Stomach (tissue), 9 donors: ENCODE data around the gene CCND2. TPM values are rescaled to one million over a fixed set of nuclear protein-coding genes. Genes with fewer than 3 reads are reported as not detected.
A peak's percentile ranks its signal among the peaks of the same experiment; 100 is the strongest.

ENCODE experiments used
- DNase-seq, 2 donors: peaks; one replicate each; pipeline versions ENCODE4 v3.0.0 to v3.0.0-alpha.2; 2013 to 2019
- H3K27ac ChIP-seq, 5 donors: fragments of 200-600 bp in 4 of 5; sonication (generic) in 4 of 5; one replicate each; pipeline ENCODE4 v1.5.1; 2013 to 2019; ENCODE audit warnings: mild to moderate bottlenecking in 1 of 5, moderate library complexity in 1 of 5
- H3K27me3 ChIP-seq, 3 donors: fragments of 200-600 bp; sonication (generic); one replicate each; pipeline ENCODE4 v1.5.1; 2017 to 2019; ENCODE audit warnings: mixed run types in 1 of 3
- H3K36me3 ChIP-seq, 4 donors: fragments of 200-600 bp; sonication (generic); 1 replicate in 3 of 4; 2 replicates in 1 of 4; pipeline ENCODE4 v1.5.1; 2016 to 2019
- H3K4me1 ChIP-seq, 4 donors: fragments of 200-600 bp; sonication (generic); one replicate each; pipeline ENCODE4 v1.5.1; 2016 to 2019
- H3K4me3 ChIP-seq, 4 donors: fragments of 200-600 bp; sonication (generic) in 3 of 4; one replicate each; pipeline ENCODE4 v1.5.1; 2016 to 2019; ENCODE audit warnings: mild to moderate bottlenecking in 1 of 4
- H3K9me3 ChIP-seq, 4 donors: fragments of 200-600 bp; sonication (generic); one replicate each; pipeline ENCODE4 v1.5.1; 2016 to 2019
- CTCF ChIP-seq, 7 experiments: fragments of 450-650 bp in 4 of 7; fragments of 200-600 bp in 3 of 7; sonication (generic) in 3 of 7; IDR thresholded peaks; one replicate each; pipeline ENCODE4 v1.5.1; 2016 to 2019; ENCODE audit warnings: antibody characterized with exemption in 7 of 7, control low read depth in 2 of 7, mild to moderate bottlenecking in 1 of 7
- EP300 ChIP-seq: sonication (generic); formaldehyde crosslinking; IDR thresholded peaks from one replicate; pipeline ENCODE4 v1.6.1; 2017; ENCODE audit warnings: antibody characterized with exemption
- POLR2A ChIP-seq, 4 donors: fragments of 450-650 bp; IDR thresholded peaks; one replicate each; pipeline ENCODE4 v1.6.1; 2016; ENCODE audit warnings: antibody characterized with exemption in 4 of 4, control low read depth in 2 of 4, mild to moderate bottlenecking in 1 of 4, moderate library complexity in 1 of 4
- POLR2AphosphoS5 ChIP-seq, 3 donors: sonication (generic); formaldehyde crosslinking; IDR thresholded peaks; one replicate each; pipeline ENCODE4 v1.6.1; 2016; ENCODE audit warnings: antibody characterized with exemption in 3 of 3
- WGBS, 5 donors: extraction: QIAGEN DNeasy Blood & Tissue Kit in 3 of 5; methylation state at CpG; one replicate each; pipeline versions ENCODE4 v1.1.5 to v1.1.7; 2013 to 2018; 5-methylcytosine and 5-hydroxymethylcytosine counted together
- intact Hi-C: fragments of 100-400 bp; cut with DNase I; formaldehyde crosslinking; loops from one replicate; pipeline ENCODE4 v1.15.1; 2023; ENCODE audit warnings: low total_unique reads
- polyA plus RNA-seq, 3 donors: library from polyadenylated mRNA; stranded (reverse); fragments of 200-250 nt; gene quantifications; one replicate each; pipeline ENCODE4 v1.2.3, GENCODE V29; 2013
- total RNA-seq, 5 donors: library from RNA; depleted of rRNA; stranded (reverse); fragments of >200 nt; gene quantifications; one replicate each; pipeline versions ENCODE4 v1.1.0 to v1.2.3, GENCODE V29; 2014 to 2016
- donor health status: healthy with polysubstance abuse.
- donor health status: Bipolar disorder and iron deficiency.
- donor health status: healthy.

CCND2 gene
- total and polyA plus RNA-seq, 8 donors, result 5.5 to 89.0 (median 28.1) TPM

- H3K9me3 ChIP-seq, result no peaks in the 10 kb centered on the region
- no peak for DNase-seq
- TF ChIP-seq POLR2A (IDR thresholded peaks at IDR 0.05) (no peak), CTCF (IDR thresholded peaks at IDR 0.05) (no peak), POLR2AphosphoS5 (IDR thresholded peaks at IDR 0.05) (no peak), EP300 (no peak)
- intact Hi-C loops, result no loop called here
- peaks cover 0 to 66% (median 50%) of the 10 kb centered on the region in 4 donors for H3K36me3 ChIP-seq
- H3K4me3 ChIP-seq, result no peak overlapping the region
- 78 to 91% (median 81%) methylated on average over 5 of the region's 5 CpGs for WGBS, 5 donors
- H3K27ac ChIP-seq, result no peak overlapping the region
- H3K27me3 ChIP-seq, result no peaks in the 10 kb centered on the region
- H3K4me1 ChIP-seq, result peaks cover 0 to 15% (median 5%) of the 10 kb centered on the region in 4 donors
These were observed 27.3 kb downstream of the CCND2 start for GRCh38 chr12:4300883-4301282.

GRCh38 chr12:4301932-4302501 is 28.5 kb downstream of the CCND2 start:
- TF ChIP-seq POLR2AphosphoS5 (IDR thresholded peaks at IDR 0.05) (no peak), POLR2A (IDR thresholded peaks at IDR 0.05) (no peak)
- intact Hi-C loops, result no loop called here
- H3K36me3 ChIP-seq, result peaks cover 0 to 59% (median 45%) of the 10 kb centered on the region in 4 donors
- H3K4me3 ChIP-seq, result no peak overlapping the region
- DNase-seq, result no peak
- H3K4me1 ChIP-seq, result peaks cover 0 to 15% (median 7%) of the 10 kb centered on the region in 4 donors
- H3K9me3 ChIP-seq, result no peaks in the 10 kb centered on the region
- peak overlapping the region in 1 of 5 donors; percentile 21 for H3K27ac ChIP-seq
- H3K27me3 ChIP-seq, result no peaks in the 10 kb centered on the region
- 86 to 90% (median 89%) methylated on average over 11 of the region's 11 CpGs for WGBS, 5 donors

- DNase-seq, result no peak
These were observed 29.3 kb downstream of the CCND2 start for GRCh38 chr12:4302881-4303280.

GRCh38 chr12:4303750-4304149 is 30.2 kb downstream of the CCND2 start:
- 83 to 91% (median 87%) methylated on average over 3 of the region's 3 CpGs for WGBS, 5 donors
- TF ChIP-seq CTCF (IDR thresholded peaks at IDR 0.05) (no peak), POLR2A (IDR thresholded peaks at IDR 0.05) (no peak), EP300 (no peak), POLR2AphosphoS5 (IDR thresholded peaks at IDR 0.05) (no peak)
- Histone ChIP-seq H3K27ac (peak overlapping the region in 2 of 5 donors; percentile 11 to 21), H3K27me3 (no peaks in the 10 kb centered on the region), H3K4me1 (peaks cover 0 to 30% (median 14%) of the 10 kb centered on the region in 4 donors), H3K4me3 (no peak overlapping the region), H3K9me3 (no peaks in the 10 kb centered on the region), H3K36me3 (peaks cover 0 to 49% (median 42%) of the 10 kb centered on the region in 4 donors)
- no peak for DNase-seq
- intact Hi-C loops, result no loop called here

More at GRCh38 chr12:4302881-4303280, 29.3 kb downstream of the CCND2 start:
- no peaks in the 10 kb centered on the region for H3K9me3 ChIP-seq
- no peak overlapping the region for H3K4me3 ChIP-seq
- peaks cover 0 to 24% (median 10%) of the 10 kb centered on the region in 4 donors for H3K4me1 ChIP-seq
- intact Hi-C loops, result no loop called here
- no peaks in the 10 kb centered on the region for H3K27me3 ChIP-seq
- TF ChIP-seq CTCF (IDR thresholded peaks at IDR 0.05) (no peak), POLR2AphosphoS5 (IDR thresholded peaks at IDR 0.05) (no peak), EP300 (no peak), POLR2A (IDR thresholded peaks at IDR 0.05) (no peak)
- whole genome bisulfite sequencing, 5 donors, result 56 to 73% (median 71%) methylated on average over 8 of the region's 8 CpGs
- peaks cover 0 to 54% (median 44%) of the 10 kb centered on the region in 4 donors for H3K36me3 ChIP-seq
- H3K27ac ChIP-seq, result peak overlapping the region in 2 of 5 donors; percentile 16 to 21
